Mesendoderm (in vitro differentiated cells): ENCODE data around the gene RAB25.
"Not testable (repeated sequence)": the region's sequence is repeated elsewhere in the genome, so short reads cannot be mapped to it uniquely, and the experiment has no call there.

Experiments
- DNase-seq: peaks from one replicate; pipeline ENCODE4 v3.0.0; 2013
- H2AK5ac ChIP-seq: 2 replicates; pipeline ENCODE4 v1.6.1; 2013; ENCODE audit warnings: low read length, inconsistent platforms
- H2BK120ac ChIP-seq: 2 replicates; pipeline ENCODE4 v1.6.1; 2013; ENCODE audit warnings: low read depth, mild to moderate bottlenecking, low read length, moderate library complexity, mixed read lengths
- H2BK15ac ChIP-seq: replicated peaks from 2 replicates; pipeline ENCODE4 v1.6.1; 2013; ENCODE audit warnings: low read depth, mild to moderate bottlenecking, moderate library complexity
- H2BK5ac ChIP-seq: 2 replicates; pipeline ENCODE4 v1.6.1; 2013; ENCODE audit warnings: low read length, inconsistent platforms
- H3K18ac ChIP-seq: 2 replicates; pipeline ENCODE4 v1.6.1; 2013; ENCODE audit warnings: mild to moderate bottlenecking, low read length, mixed read lengths
- H3K23ac ChIP-seq: one replicate; pipeline ENCODE4 v1.6.1; 2013; ENCODE audit warnings: low read length
- H3K27ac ChIP-seq: 2 replicates; pipeline ENCODE4 v1.5.1; 2013; ENCODE audit warnings: low read depth, mild to moderate bottlenecking, inconsistent platforms, low read length, moderate library complexity
- H3K27me3 ChIP-seq: 2 replicates; pipeline ENCODE4 v1.6.1; 2013; ENCODE audit warnings: low read length, control low read depth, mild to moderate bottlenecking, inconsistent platforms; ENCODE audit not compliant: insufficient read depth, poor library complexity
- H3K36me3 ChIP-seq: 2 replicates; pipeline ENCODE4 v1.6.1; 2013; ENCODE audit warnings: low read length, inconsistent platforms; ENCODE audit not compliant: control insufficient read depth, insufficient read depth
- H3K4ac ChIP-seq: one replicate; pipeline ENCODE4 v1.6.1; 2013; ENCODE audit warnings: low read depth, mild to moderate bottlenecking, low read length, moderate library complexity
- H3K4me1 ChIP-seq: 2 replicates; pipeline ENCODE4 v1.6.1; 2013; ENCODE audit warnings: low read depth, low read length, inconsistent platforms; ENCODE audit not compliant: control insufficient read depth
- H3K4me2 ChIP-seq: 2 replicates; pipeline ENCODE4 v1.6.1; 2013; ENCODE audit warnings: low read length
- H3K4me3 ChIP-seq: 2 replicates; pipeline ENCODE4 v1.5.1; 2013; ENCODE audit warnings: mild to moderate bottlenecking, low read length
- H3K56ac ChIP-seq: one replicate; pipeline ENCODE4 v1.6.1; 2013; ENCODE audit warnings: low read length
- H3K79me1 ChIP-seq: 2 replicates; pipeline ENCODE4 v1.6.1; 2013; ENCODE audit warnings: low read length, inconsistent platforms
- H3K79me2 ChIP-seq: 2 replicates; pipeline ENCODE4 v1.6.1; 2013; ENCODE audit warnings: mild to moderate bottlenecking, low read length; ENCODE audit not compliant: control insufficient read depth, insufficient read depth
- H3K9ac ChIP-seq: 2 replicates; pipeline ENCODE4 v1.6.1; 2013; ENCODE audit warnings: low read length, inconsistent platforms
- H4K5ac ChIP-seq: one replicate; pipeline ENCODE4 v1.6.1; 2013; ENCODE audit warnings: low read length
- H4K8ac ChIP-seq: one replicate; pipeline ENCODE4 v1.6.1; 2013; ENCODE audit warnings: low read depth, mild to moderate bottlenecking, control low read depth, low read length, moderate library complexity
- WGBS: extraction: QIAGEN DNeasy Blood & Tissue Kit; methylation state at CpG from one replicate; pipeline ENCODE4 v1.1.7; 2013; ENCODE audit warnings: low lambda C conversion rate, missing lambda C conversion rate; ENCODE audit not compliant: insufficient coverage; ENCODE audit errors: extremely low coverage; 5-methylcytosine and 5-hydroxymethylcytosine counted together

RAB25 gene

GRCh38 chr1:156115514-156116374 is 54.8 kb downstream of the RAB25 start:
- Histone ChIP-seq H3K4me1 (peaks cover 2% of the 10 kb centered on the region), H2BK5ac (no peak overlapping the region), H3K79me1 (peaks cover 9% of the 10 kb centered on the region), H3K27ac (no peak overlapping the region), H3K4ac (no peak overlapping the region), H3K36me3 (no peaks in the 10 kb centered on the region), H3K4me3 (peak overlapping the region; percentile 89), H4K8ac (no peak overlapping the region), H3K27me3 (no peaks in the 10 kb centered on the region), H3K9ac (peak overlapping the region; percentile 90), H3K56ac (peak overlapping the region; percentile 95), H2AK5ac (no peak overlapping the region), H3K18ac (no peak overlapping the region), H3K23ac (no peak overlapping the region), H3K79me2 (peaks cover 9% of the 10 kb centered on the region), H4K5ac (no peak overlapping the region), H2BK15ac (no peak overlapping the region), H2BK120ac (no peak overlapping the region), H3K4me2 (peak overlapping the region; percentile 96)
- DNase-seq, result peak; percentile 81
- WGBS, result no CpG with 5 or more reads among the region's 19 CpGs

- H3K4me2 ChIP-seq, H4K8ac ChIP-seq, H2BK5ac ChIP-seq, H3K4me1 ChIP-seq, H2BK120ac ChIP-seq, H2AK5ac ChIP-seq, H3K27ac ChIP-seq, H3K36me3 ChIP-seq, H3K4ac ChIP-seq, H3K27me3 ChIP-seq, H3K79me2 ChIP-seq, DNase-seq, H3K9ac ChIP-seq, H3K4me3 ChIP-seq, H2BK15ac ChIP-seq, H3K18ac ChIP-seq, H3K23ac ChIP-seq, H4K5ac ChIP-seq, H3K56ac ChIP-seq: not testable (repeated sequence)
- H3K79me1 ChIP-seq, result peaks cover 11% of the 10 kb centered on the region
- WGBS, result no CpG with 5 or more reads among the region's 5 CpGs
Observed at GRCh38 chr1:156116731-156117130, 55.8 kb downstream of the RAB25 start.

GRCh38 chr1:156117414-156118176 is 56.6 kb downstream of the RAB25 start:
- Histone ChIP-seq H3K27ac (no peak overlapping the region), H4K8ac (no peak overlapping the region), H3K4me1 (peaks cover 5% of the 10 kb centered on the region), H3K27me3 (no peaks in the 10 kb centered on the region), H2BK120ac (no peak overlapping the region), H3K79me1 (peaks cover 11% of the 10 kb centered on the region), H4K5ac (no peak overlapping the region), H2BK5ac (no peak overlapping the region), H3K36me3 (no peaks in the 10 kb centered on the region), H2AK5ac (no peak overlapping the region), H3K79me2 (peaks cover 9% of the 10 kb centered on the region), H2BK15ac (no peak overlapping the region), H3K4me2 (no peak overlapping the region), H3K9ac (peak overlapping the region; percentile 22), H3K23ac (no peak overlapping the region), H3K4ac (no peak overlapping the region), H3K4me3 (no peak overlapping the region), H3K18ac (no peak overlapping the region), H3K56ac (no peak overlapping the region)
- WGBS, result no CpG with 5 or more reads among the region's 13 CpGs
- no peak for DNase-seq

- Histone ChIP-seq H4K8ac (no peak overlapping the region), H3K4me2 (no peak overlapping the region), H3K79me1 (peaks cover 11% of the 10 kb centered on the region), H3K4me3 (no peak overlapping the region), H3K56ac (peak overlapping the region; percentile 30), H4K5ac (no peak overlapping the region), H3K27me3 (no peaks in the 10 kb centered on the region), H3K9ac (peak overlapping the region; percentile 22), H2BK5ac (no peak overlapping the region), H3K18ac (no peak overlapping the region), H3K79me2 (peaks cover 9% of the 10 kb centered on the region), H3K36me3 (no peaks in the 10 kb centered on the region), H2BK15ac (no peak overlapping the region), H3K23ac (no peak overlapping the region), H3K4ac (no peak overlapping the region), H2BK120ac (no peak overlapping the region), H3K27ac (no peak overlapping the region), H2AK5ac (no peak overlapping the region), H3K4me1 (peaks cover 12% of the 10 kb centered on the region)
- no peak for DNase-seq
- no CpG with 5 or more reads among the region's 8 CpGs for WGBS
Observed at GRCh38 chr1:156118177-156118868, 57.4 kb downstream of the RAB25 start.

GRCh38 chr1:156119503-156120209 is 58.7 kb downstream of the RAB25 start:
- Histone ChIP-seq H3K79me2 (peaks cover 12% of the 10 kb centered on the region), H2BK120ac (no peak overlapping the region), H2BK5ac (no peak overlapping the region), H3K4me1 (peaks cover 16% of the 10 kb centered on the region), H3K27ac (no peak overlapping the region), H3K4ac (no peak overlapping the region), H3K36me3 (no peaks in the 10 kb centered on the region), H4K5ac (no peak overlapping the region), H3K18ac (no peak overlapping the region), H3K79me1 (peaks cover 11% of the 10 kb centered on the region), H2BK15ac (no peak overlapping the region), H3K4me2 (no peak overlapping the region), H3K4me3 (no peak overlapping the region), H3K23ac (no peak overlapping the region), H3K27me3 (no peaks in the 10 kb centered on the region), H3K9ac (no peak overlapping the region), H3K56ac (no peak overlapping the region), H4K8ac (no peak overlapping the region), H2AK5ac (no peak overlapping the region)
- DNase-seq, result peak; percentile 61
- no CpG with 5 or more reads among the region's 3 CpGs for WGBS
